Measurements from ENCODE around the gene STAT4.

STAT4 gene

DNA sequence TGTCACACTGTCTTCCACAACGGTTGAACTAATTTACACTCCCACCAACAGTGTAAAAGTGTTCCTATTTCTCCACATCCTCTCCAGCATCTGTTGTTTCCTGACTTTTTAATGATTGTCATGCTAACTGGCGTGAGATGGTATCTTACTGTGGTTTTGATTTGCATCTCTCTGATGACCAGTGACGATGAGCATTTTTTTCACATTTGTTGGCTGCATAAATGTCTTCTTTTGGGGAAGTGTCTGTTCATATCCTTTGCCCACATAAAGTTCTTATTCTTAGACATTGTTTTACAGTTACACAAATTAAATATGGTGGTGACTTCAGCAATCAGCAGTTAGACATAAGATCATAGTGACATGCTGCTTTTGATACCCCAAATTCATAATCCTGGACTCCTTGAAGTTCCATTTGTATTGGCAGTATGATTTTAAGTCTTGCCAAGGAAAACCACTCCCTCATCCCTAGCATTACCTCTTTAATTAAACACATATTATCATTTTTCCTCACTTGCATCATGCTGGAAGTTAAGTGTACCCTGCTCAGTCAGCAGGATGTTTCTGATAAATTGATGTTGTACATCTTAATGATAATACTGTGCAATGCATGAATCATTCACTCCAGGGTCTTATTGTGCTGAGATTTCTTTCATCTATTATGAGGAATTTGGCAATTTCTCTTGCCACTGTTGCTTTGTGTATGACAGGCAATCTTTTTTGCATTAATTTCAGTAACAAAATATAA is 69.2 kb downstream of the STAT4 start:
- H3K4me3 ChIP-seq (replicated peaks; ENCODE audit: low read depth, low read length) = no peak overlapping the region
- TF ChIP-seq, protein P1, sequence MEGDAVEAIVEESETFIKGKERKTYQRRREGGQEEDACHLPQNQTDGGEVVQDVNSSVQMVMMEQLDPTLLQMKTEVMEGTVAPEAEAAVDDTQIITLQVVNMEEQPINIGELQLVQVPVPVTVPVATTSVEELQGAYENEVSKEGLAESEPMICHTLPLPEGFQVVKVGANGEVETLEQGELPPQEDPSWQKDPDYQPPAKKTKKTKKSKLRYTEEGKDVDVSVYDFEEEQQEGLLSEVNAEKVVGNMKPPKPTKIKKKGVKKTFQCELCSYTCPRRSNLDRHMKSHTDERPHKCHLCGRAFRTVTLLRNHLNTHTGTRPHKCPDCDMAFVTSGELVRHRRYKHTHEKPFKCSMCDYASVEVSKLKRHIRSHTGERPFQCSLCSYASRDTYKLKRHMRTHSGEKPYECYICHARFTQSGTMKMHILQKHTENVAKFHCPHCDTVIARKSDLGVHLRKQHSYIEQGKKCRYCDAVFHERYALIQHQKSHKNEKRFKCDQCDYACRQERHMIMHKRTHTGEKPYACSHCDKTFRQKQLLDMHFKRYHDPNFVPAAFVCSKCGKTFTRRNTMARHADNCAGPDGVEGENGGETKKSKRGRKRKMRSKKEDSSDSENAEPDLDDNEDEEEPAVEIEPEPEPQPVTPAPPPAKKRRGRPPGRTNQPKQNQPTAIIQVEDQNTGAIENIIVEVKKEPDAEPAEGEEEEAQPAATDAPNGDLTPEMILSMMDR (IDR thresholded peaks at IDR 0.05; ENCODE audit: low read depth, low read length, missing control alignments) = no peak
- DNase-seq (ENCODE audit: extremely low read depth, low read depth) = no peak

DNA sequence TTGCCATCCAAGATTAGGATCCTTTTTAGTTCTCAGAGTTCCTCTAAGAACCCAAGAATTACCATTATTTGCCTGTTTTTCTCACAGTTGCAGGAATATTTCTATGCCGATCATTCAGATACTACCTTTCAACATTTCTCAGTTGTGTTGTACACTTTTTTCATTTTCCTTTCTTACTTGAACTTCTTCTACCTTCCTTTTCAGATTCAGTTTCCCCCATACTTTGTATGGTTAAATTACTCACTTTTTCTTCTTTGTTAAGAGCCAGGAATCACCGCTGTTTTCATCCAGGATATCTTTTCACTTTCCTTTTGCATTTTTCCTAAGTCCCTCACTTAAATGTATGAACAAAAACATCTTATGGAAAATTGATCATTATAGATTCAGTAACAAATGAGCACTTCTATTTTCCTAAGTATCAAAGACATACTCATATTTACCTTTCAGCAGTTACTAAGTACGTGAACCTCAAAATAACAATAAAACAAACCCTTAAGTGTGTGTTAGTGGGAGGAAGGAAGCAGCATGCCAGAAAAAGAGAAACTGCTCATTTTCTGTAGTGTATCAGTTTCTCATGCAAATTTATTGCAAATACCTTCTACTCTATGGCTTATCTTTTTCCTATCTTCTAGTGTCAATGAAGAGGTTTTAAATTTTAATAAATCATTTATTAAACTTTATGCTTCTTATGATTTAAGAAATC is 72.5 kb downstream of the STAT4 start:
- DNase-seq (ENCODE audit: extremely low read depth, low read depth) = no peak
- no peak overlapping the region for H3K4me3 ChIP-seq (replicated peaks; ENCODE audit: low read depth, low read length)
- TF ChIP-seq, protein P1 (IDR thresholded peaks at IDR 0.05; ENCODE audit: low read depth, low read length, missing control alignments) = no peak

DNA sequence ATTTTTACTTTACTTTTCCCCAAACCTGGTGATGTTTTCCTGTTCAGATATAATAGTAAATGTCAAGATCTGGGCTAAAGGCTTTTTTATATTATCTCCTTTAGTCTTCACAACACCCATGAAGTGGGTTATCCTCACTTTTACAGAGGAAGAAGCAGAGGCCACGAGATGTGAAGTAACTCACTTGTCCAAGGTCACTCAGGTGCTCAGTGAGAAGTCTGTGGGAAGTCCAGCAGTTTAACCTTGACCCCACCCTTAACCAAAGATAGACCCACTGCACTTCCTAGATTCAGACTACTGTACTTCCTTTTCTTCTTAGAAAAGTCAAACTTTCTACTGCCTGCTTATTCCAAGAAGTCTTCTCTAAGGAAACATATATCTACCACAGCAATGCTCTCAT is 80.5 kb downstream of the STAT4 start:
- TF ChIP-seq, protein P1 (IDR thresholded peaks at IDR 0.05; ENCODE audit: low read depth, low read length, missing control alignments) = no peak
- no peak overlapping the region for H3K4me3 ChIP-seq (replicated peaks; ENCODE audit: low read depth, low read length)
- no peak for DNase-seq (ENCODE audit: extremely low read depth, low read depth)

DNA sequence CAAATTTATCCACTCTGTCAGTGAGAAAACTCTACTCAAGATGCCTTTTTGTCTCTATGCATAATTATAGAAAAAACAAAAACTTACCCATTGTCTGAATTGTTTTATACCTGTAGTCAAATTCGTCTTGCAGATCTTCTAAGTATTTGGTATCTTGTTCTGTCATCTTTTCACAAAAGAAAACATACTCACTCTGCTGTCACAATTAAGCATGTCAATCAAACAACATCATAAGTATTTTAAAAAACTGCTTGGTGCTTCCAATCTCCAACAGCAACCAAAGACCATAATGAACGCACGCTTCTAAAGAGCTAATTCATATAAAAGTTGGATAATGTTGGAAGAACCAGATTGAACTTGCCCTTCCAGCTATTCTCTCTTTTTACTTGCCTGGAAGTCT is 81.2 kb downstream of the STAT4 start:
- DNase-seq (ENCODE audit: extremely low read depth, low read depth) = no peak
- TF ChIP-seq, protein P1 (IDR thresholded peaks at IDR 0.05; ENCODE audit: low read depth, low read length, missing control alignments) = no peak
- no peak overlapping the region for H3K4me3 ChIP-seq (replicated peaks; ENCODE audit: low read depth, low read length)

DNA sequence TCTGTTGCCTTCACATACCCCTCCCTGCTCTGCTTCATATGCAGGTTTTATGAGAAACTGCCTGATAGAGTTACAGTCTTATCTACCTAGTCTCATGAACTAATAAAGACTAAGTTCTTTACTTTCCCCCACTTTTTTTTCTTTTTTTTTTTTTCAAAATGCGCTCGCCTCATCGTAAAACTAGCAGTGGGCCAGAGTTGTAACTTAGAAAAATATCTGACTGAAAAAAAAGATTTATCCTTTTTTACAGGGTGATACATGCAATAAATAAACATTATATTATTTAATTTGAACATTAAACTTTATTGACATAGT is 83.9 kb downstream of the STAT4 start:
- DNase-seq (ENCODE audit: extremely low read depth, low read depth) = no peak
- TF ChIP-seq, protein P1 (IDR thresholded peaks at IDR 0.05; ENCODE audit: low read depth, low read length, missing control alignments) = no peak
- no peak overlapping the region for H3K4me3 ChIP-seq (replicated peaks; ENCODE audit: low read depth, low read length)

DNA sequence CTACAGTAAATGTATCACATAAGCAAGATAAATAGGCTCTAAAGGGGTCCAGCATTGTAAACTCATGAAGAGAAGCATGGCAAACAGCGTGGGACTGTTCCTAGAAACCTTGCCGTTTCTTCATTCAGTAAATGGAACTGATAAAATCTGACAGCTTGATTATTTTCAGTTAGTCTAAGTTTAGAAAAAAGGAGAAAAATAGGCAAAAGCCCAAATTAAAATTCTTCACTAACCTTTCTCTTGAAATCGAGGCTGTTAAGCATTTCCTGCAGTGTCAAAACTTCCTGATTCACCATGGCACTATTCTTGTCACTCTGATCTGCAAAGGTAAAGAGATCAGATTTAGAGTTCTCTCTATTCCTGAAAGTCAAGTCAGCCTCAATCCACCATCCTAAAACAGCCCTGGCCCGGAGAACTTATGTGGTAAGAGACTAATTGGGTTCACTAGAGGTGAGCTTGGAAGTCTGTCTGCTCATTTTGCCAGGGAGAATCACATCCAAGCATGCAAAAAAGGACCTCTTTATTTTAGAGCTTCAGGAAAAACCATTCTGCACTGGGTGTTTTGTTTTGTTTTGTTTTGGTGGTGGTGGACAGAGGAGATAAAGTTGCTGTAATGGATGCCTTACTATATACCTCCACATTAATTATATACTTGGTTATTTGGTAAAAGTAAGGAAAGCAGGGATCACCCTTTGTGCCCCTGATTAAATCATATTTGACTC is 84.4 kb downstream of the STAT4 start:
- TF ChIP-seq, protein P1 (IDR thresholded peaks at IDR 0.05; ENCODE audit: low read depth, low read length, missing control alignments) = no peak
- no peak for DNase-seq (ENCODE audit: extremely low read depth, low read depth)
- no peak overlapping the region for H3K4me3 ChIP-seq (replicated peaks; ENCODE audit: low read depth, low read length)

Measured in HFF-Myc (cell line).